Hematopoietic multipotent progenitor cell treated with erythropoietin and hydrocortisone succinate and interleukin-3 and kit ligand, for 15 days (in vitro differentiated cells): ENCODE measurements around the gene YIPF1.
"Not testable (repeated sequence)": the region's sequence is repeated elsewhere in the genome, so short reads cannot be mapped to it uniquely, and the experiment has no call there.

Source experiments
- DNase-seq: peaks from one replicate; pipeline ENCODE4 v3.0.0-alpha.2; 2015; ENCODE audit warnings: low spot score

YIPF1 gene

DNA sequence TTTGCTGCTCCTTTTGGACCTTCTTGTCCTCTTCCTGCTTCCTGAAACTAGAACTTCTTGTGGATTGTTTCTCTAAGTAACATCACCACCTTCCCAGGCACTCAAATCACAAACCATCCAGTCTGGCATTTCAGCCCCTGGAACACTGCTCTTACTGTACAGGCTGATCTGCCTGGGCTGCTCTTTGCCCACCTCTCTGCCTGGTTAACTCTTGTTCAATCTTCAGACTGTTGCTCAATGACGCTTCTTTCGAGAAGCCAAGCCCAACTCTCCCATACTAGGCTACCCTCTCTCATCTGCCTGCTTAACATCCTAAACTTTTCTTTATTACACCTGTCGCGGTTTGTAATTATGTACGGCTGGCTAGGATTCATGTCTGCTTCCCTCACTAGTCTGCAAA, 5.0 kb upstream of the YIPF1 start:
- no peak for DNase-seq

DNA sequence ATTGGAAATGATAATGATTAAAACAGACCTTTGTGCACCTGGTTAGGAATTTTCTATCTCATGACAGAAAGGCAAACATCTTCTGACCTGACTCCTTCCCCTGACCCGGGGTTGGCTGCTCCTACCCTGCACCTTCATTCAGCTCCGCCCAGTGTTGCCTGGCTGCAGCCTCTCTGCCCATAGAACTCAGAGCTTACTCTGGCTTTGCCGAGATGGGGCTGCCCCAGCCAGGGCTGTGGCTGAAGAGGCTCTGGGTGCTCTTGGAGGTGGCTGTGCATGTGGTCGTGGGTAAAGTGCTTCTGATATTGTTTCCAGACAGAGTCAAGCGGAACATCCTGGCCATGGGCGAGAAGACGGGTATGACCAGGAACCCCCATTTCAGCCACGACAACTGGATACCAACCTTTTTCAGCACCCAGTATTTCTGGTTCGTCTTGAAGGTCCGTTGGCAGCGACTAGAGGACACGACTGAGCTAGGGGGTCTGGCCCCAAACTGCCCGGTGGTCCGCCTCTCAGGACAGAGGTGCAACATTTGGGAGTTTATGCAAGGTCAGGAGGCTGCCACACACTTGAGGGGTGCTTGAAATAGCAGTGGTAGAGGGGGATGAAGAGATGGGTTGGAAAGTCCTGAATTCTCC, 4.5 kb upstream of the YIPF1 start, which contains the start of gene DIO1:
DIO1 (plus strand) TSS at position 189 of the 638 bp plus-strand sequence; CDS start at position 213, 24 bp downstream.
- DNase-seq: no peak

DNA sequence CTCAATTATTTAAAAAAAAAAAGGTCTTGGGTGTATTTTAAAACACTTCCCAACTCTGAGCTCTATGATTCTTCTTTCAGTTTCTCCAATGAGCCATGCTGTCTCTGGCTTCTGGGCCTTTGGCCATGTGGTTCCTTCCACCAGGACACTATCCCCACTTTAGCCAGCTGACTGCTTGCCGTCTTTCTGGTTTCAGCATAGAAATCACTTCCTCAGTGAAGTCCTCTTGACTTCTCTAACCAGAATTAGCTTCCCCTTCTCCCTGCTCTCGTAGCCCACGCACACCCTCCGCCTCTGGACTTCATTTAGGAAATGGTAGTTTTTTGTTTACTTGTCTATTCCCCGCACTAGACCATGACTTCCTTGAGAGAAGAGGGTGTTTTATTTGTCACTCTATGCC, 3.3 kb upstream of the YIPF1 start:
- DNase-seq: no peak

DNA sequence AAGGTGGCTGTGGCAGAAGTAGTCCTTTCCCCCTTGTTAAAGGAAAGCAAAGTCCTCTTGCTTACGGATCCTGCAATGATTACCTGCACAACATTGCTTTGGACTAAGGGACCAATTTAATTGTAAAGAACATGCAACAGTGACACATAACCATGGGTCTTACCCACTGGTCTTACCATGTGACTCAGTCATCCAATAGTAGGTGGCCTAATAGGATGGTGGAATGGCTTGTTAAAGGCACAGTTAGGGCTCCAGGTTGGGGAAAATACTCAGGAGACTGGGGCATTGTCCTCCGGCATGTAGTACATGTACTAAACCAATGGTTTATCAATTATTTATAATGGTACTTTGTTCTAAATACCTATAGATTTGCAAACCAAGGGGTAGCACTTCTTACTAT, 2.1 kb upstream of the YIPF1 start:
- no peak for DNase-seq

DNA sequence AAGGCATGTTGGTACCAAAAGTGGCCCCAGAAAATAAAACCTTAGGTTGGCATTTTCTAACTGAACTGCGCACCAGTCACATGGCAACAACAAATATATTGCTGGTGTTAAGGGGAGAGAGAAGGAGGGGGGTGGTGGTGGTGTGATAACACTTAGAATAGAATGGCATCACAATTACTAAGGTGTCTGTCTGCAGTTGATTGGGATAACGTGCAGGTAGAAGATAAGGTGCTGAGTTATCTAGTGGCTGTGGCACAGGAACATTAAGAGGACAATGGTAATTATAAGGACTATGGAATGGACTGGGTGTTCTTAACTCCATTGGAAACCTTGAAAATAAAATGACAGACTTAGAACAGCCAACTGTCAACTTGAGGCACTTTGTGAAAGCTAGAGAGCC, 1.4 kb upstream of the YIPF1 start:
- no peak for DNase-seq

DNA sequence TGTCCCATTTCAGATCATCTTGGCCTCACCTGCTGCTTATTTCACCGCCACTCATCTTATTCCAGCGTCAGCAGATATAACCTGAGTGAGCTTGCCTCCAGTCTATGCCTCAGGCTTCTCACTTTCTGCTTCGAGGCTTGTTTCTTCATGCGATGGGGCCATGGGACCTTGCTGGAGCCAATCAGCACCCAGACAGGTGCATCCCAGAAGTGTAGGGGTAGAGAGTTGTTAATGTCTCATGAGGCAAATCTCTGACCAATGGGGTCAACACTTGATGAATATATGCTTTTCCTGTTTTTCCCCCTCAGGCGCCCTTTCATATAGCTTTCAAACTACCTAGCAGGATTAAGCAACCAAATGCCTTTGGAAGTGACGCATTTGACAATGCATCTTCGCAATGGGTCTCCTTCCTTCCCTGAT, 935 bp upstream of the YIPF1 start:
- DNase-seq: no peak

DNA sequence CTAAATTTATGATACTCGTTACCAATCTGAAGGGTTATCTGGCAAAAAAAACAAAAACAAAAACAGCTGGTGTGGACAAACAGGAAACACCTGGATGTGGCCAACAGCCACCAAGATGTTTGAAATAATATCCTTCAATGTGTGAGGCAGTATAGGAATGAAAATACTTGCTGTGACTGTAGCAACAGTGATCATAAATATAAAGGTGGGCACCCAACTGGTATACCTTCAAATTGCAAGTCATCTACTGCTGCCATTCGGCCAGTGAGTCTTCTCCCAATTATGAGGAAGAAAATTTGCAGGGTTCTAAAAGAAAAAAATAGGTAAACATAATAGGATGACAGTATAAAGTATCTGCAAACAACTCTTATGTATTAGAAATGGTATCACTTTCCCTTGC, 916 bp downstream of the YIPF1 start:
- no peak for DNase-seq

DNA sequence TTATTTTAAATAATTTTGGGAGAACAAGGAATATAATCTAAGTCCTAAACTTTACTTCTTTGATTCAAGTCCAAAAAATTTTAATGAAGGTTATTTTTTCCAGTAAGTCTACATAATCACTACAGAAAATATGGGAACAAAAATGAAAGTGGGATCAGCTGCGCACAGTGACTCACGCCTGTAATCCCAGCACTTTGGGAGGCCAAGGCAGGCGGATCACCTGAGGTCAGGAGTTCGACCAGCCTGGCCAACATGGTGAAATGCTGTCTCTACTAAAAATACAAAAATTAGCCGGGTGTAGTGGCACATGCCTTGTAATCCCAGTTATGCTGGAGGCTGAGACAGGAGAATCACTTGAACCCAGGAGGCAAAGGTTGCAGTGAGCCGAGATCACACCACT, 6.0 kb downstream of the YIPF1 start:
- DNase-seq: not testable (repeated sequence)

DNA sequence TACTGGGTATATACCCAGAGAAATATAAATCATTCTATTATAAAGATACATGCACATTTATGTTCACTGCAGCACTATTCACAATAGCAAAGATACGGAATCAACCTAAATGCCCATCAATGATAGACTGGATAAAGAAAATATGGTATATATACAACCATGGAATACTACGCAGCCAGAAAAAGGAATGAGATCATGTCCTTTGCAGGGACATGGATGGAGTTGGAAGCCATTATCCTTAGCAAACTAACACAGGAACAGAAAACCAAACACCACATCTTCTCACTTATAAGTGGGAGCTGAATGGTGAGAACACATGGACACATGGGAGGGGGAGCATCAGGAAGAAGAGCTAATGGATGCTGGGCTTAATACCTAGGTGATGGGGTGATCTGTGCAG, 7.7 kb downstream of the YIPF1 start:
- DNase-seq: not testable (repeated sequence)

DNA sequence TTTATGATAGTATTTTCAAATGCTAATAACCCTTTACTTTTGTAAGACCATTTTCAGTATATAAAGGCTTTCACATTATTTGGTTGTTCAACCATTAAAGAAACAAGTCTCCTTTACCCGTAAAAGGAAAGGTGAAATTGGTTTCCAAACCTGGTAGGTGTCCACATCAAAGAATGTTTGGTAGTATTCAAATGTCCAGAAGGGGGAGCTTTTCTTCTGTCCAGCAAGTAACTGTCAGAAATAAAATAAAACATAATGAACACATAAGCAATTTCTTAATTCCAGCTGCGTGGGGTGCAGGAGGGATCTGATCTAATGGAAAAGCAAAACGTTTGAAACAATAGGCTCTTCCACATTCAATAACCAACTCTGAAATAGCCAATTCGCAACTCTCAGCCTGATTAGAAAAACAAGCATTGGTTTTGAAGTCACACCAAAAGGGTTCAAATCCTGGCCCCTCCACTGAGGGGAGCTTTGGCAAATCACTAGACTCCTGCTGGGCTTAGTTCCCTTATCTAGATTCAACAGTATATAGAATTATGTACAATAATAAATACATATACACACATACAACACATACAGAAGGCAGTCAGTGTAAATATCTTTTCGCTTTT, 11.0 kb downstream of the YIPF1 start:
- DNase-seq: peak; percentile 66

DNA sequence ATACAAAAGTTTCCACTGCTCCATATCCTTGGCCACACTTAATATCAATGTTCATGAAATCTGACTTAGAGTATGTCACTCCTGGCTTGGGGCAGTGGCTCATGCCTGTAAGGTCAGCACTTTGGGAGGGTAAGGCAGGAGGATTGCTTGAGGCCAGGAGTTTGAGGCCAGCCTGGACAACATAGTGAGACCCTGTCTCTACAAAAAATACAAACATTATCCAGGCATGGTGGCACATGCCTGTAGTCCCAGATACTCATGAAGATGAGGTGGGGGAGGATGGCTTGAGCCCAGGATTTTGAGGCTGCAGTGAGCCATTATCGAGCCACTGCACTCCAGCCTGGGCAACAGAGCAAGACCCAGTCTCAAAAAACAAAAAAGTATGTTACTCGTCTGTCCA, 14.4 kb downstream of the YIPF1 start:
- not testable (repeated sequence) for DNase-seq

DNA sequence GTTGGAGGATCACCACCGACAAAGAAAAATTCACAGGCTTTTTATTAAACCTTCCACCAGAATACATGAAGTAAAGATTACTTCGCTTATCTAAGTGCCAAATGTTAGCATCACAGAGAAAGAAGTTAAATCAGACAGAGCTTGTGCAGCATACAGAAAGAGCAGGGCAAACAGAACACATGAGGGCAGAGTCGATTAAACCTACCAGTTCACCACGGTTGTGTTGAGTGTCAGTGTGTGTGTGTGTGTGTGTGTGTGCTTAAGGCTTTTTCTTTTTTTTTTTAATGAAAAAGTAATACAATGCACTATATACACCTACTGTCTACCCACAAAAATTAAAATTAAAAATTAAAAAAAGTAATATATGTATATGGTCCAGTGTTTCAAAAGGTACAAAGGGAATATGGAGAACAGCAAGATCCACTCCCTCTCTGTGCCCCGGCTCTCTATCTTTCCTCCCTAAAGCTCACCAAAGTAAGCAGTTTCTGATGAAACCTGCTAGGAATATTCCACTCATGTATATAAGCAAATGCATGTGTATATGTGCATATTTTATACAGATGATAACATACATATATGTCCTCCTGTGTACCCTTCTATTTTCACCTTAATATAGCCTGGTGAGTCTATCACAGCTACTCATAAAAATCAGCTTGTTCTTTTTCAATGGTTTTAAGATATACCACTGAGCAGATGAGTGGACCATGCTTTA, 17.7 kb downstream of the YIPF1 start:
- no peak for DNase-seq

DNA sequence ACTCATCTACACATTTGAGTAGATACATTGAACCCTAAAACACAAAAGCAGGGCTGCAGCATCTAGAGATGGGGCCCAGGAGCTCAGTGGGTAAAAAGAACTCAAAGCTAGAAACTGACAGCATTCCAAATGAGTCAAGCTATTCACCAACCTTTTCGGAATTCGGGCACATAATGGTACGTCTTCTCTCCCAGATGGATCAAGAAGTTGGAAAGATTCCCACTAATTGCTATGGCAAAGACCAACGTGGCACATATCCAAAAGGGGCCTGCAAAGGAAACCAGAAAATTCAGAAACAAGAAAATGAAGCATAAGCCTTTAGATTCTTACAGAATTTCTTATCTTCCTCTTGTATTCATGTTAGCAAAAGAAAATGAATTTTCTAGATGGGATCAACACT, 18.4 kb downstream of the YIPF1 start:
- no peak for DNase-seq

DNA sequence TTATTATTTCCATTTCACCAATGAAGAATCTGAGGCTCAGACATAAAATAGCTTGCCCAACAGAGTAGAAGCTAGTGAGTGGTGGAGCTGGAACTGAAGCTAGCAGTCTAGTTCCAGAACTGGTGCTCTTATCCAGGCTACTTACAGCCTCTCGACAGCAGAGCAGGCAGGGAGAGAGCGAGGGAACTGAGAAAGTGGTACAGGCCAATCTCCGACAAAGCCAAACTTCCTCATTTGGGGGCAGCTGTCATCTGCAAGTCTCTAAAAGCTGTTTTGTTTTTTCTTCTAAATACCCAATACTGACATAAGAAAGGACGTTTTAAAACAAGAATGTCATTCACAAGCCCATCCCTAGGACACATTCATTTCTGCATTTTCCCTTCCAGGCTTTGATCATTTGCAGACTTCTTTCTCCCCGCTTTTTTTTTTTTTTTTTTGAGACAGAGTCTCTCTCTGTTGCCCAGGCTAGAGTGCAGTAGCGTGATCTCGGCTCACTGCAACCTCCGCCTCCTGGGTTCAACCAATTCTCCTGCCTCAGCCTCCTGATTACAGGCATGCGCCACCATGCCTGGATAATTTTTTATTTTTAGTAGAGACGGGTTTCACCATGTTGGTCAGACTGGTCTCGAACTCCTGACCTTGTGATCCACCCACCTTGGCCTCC, 20.0 kb downstream of the YIPF1 start:
- no peak for DNase-seq

DNA sequence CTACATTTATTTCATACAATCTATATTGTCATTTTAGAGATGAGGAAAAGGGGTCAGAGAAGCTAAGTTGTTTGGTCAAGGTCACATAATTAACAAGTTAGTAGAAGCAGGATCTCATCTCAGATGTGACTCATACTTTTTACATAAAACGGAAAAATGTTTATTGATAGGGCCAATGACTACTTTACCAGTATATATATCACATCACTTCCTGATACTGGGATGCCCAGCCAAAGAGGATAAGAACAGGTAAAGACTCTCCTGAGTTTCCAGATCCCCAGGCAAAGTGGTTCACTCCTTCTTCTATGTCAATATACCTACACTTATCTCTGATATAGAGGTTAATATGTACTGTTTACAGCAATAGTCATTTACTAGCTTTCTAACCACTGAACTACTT, 21.0 kb downstream of the YIPF1 start:
- no peak for DNase-seq

DNA sequence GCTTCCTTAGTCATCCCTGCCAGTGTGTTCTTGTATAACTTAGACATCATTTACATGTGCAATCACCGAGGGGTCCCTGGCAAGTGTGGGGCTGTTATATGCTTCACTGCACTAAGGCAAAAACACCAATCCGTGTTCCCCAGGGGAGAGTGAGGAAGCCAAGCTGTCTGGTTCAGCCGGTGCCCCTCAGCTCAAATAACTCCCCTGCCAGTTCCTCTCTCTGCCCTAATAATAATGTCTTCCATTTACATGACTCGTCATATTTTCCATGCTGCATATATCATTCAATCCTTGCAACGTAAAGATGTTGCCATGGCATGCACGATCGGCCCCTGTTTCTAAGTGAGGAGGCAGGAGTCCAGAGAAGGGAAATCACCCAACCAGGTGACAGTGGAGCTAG, 27.1 kb downstream of the YIPF1 start:
- DNase-seq: no peak

DNA sequence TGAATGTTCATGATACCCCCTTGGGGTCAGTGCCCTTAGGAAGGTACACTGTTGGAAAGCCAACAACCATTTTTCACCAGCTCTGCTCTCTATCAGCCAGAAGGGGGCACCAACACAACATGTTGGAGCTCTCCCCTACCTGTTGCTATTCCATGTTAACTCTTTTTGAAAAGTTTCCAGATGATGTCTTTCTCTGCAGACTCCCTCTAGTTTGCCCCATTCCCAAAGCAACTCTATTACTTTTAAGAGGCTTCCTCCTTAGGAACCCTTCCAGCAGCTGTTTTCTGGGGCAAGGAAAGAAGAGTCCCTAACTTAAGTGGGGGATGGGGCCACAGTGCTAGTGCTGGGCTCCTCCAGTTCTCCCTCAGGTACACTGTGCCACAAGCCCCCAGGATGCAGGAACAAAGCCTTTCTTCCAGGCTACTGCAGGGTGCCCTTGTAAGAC, 28.6 kb downstream of the YIPF1 start:
- DNase-seq: peak; percentile 68

DNA sequence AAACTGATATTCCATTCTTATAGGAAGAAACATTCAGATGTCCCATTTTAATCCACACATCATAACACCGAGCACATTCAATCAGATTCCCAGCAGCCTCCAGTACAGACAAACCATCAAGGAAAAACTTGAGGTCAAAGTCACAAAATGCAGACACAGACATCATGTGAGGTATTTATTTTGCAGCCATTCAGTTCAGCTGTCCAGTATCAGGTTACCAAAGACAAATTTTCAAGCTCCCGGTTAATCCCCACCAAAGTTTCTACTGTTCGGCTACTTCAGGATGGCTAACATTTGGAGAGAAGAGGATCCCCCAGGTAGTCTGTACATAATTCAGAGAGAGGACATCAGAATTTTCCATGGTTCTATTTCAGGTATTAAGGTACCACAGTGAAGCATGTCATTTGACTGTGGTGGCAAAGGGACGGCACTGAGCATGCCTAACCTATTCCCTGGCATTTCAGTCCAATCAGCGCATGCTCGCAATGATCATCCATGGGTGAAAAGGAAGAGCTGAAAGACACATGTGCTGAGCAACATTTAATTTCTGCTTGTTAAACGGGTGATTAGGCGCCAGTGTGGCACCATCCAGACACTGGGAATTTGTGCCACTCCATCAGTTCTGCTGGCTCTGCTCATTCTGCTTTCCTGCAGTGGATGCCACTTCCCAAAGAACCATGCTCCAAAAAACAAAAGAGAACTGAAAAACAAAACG, 37.9 kb downstream of the YIPF1 start:
- no peak for DNase-seq

DNA sequence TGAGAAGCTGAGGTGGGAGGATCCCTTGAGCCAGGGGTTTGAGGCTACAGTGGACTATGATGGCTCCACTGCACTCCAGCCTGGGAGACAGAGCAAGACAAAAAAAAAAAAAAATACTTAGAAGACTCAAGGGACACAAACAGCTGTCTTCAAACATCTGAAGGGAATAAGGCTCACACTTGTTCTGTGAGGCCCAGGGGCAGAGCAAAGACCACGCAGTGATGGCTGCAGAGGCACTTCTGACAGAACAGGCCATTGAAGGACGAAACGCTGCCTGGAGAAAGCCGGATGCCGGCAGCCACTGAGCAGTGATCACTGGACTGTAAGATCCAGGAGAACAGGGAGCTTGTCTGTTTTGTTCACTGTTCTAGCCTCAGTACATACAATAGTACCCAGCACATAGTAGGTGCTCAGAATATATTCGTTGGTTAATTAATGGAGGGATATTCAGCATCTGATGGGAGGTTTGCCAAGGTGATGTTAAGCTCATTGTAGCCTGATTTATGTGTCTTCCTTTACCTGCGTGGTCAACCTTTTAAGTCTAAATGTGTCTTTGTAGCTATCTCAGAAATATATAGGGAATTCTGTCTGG, 39.4 kb downstream of the YIPF1 start:
- DNase-seq: no peak

DNA sequence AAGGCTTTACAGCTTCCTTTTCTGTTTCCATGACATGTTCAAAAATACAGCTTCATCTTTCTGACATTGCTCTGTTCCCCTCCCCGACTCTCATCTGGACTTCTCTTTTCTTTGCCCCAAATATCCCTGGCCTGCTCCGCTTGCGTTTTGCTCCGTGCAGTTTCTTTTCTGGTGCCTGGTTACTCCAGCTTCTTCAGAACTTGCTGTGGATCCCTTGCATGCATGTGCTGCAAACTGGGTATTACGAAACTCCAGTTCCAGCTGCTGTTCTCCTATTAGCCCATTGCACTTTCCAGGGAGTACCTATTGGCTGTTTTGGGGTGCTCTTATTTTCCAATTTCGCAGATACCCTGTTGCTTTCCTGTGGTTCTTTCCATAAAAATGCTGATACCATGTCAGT, 41.6 kb downstream of the YIPF1 start:
- DNase-seq: no peak

DNA sequence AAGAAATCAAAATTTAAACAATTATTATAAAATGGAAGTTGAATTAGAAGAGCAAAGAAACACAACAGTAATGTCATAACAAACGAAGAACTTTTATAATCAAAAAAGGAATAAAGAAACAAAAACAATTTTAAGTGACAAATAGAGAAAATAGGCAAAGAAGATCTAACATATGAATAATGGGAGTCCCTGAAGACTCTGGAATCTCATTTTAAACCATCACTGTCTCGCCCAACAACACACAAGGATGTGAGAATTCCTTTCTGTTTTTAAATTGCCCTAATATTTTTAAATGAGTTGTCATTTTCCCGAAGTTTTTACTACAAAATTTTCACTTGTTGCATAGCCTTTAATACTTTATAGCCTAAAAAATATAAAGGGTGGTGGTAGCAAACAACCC, 47.2 kb downstream of the YIPF1 start:
- no peak for DNase-seq

DNA sequence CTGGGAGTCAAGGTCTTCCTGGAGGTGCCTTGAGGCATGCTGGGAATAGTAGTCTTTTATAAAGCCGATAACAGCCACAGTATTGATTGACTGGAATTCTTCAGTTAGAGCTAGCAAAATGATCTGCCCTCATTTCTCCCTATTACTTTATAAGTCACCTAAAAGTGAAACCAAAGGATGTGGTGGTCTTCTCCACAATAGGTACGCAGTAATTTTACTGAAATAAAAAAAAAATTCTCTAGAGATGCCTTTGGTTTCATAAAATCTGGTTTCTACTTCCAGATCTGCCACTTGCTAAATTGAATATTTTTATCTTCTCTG, 51.0 kb downstream of the YIPF1 start:
- DNase-seq: no peak
